GM12801 (cell line): ENCODE results near the gene CHRNA9.

ENCODE experiments used
- TF ChIP-seq, protein P1 (sequence below): IDR thresholded peaks from one replicate; pipeline ENCODE4 v1.5.1; 2011; ENCODE audit warnings: control low read depth; ENCODE audit not compliant: insufficient read length; ENCODE audit errors: extremely low read depth

The CHRNA9 gene

DNA sequence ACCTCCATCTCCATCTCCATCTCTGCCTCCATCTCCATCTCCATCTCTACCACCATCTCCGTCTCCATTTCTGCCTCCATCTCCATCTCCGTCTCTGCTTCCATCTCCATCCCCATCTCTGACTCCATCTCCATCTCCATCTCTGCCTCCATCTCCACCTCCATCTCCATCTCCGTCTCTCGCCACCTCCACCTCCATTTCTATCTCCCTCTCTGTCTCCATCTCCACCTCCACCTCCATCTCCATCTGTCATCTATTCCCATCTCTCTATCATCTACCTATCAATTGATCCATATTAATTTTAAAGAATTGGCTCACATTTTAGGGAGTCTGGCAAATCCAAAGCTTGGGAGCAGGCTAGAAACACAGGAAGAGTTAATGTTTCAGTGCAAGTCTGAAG lies 39.6 kb upstream of the CHRNA9 start:
- TF ChIP-seq, protein P1, sequence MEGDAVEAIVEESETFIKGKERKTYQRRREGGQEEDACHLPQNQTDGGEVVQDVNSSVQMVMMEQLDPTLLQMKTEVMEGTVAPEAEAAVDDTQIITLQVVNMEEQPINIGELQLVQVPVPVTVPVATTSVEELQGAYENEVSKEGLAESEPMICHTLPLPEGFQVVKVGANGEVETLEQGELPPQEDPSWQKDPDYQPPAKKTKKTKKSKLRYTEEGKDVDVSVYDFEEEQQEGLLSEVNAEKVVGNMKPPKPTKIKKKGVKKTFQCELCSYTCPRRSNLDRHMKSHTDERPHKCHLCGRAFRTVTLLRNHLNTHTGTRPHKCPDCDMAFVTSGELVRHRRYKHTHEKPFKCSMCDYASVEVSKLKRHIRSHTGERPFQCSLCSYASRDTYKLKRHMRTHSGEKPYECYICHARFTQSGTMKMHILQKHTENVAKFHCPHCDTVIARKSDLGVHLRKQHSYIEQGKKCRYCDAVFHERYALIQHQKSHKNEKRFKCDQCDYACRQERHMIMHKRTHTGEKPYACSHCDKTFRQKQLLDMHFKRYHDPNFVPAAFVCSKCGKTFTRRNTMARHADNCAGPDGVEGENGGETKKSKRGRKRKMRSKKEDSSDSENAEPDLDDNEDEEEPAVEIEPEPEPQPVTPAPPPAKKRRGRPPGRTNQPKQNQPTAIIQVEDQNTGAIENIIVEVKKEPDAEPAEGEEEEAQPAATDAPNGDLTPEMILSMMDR: no peak

DNA sequence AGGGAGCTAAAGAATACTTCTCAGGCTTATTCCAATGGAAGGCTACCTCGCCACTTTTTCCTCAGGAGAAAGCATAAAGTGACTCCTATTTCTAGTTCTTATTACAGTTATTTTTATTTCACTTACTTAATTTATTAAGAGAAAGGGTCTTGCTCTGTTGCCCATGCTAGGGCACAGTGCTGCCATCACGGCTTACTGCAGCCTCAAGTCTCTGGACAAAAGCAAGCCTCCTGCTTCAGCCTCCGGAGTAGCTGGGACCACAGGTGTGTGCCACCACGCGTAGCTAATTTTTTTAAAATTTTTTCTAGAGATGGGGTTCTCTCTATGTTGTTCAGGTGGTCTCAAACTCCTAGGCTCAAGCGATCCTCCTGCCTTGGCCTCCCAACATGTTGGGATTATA lies 36.0 kb upstream of the CHRNA9 start:
- TF ChIP-seq, protein P1: no peak

DNA sequence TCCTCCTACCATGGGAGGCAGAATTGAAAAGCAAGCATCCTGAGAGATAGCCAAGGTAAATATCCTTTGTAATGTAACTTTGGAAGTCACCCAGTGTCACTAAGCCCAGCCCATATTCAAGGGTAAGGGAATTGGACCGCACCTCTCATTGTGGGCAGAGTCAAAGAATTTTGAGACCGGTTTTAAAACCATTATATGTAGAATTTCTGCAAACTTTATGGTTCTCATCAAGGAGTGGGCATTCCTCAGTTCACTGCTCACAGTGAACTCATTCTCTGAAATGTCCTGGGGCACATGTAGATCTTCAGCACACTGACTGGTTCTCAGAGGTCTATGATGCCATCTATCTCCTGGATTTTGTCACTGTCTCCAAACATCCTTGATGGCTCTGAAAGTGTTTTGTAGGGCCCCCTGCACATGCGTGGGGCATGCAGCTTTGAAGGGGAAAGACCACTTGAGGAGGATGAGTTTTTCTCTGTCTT lies 35.3 kb upstream of the CHRNA9 start:
- TF ChIP-seq, protein P1: no peak

DNA sequence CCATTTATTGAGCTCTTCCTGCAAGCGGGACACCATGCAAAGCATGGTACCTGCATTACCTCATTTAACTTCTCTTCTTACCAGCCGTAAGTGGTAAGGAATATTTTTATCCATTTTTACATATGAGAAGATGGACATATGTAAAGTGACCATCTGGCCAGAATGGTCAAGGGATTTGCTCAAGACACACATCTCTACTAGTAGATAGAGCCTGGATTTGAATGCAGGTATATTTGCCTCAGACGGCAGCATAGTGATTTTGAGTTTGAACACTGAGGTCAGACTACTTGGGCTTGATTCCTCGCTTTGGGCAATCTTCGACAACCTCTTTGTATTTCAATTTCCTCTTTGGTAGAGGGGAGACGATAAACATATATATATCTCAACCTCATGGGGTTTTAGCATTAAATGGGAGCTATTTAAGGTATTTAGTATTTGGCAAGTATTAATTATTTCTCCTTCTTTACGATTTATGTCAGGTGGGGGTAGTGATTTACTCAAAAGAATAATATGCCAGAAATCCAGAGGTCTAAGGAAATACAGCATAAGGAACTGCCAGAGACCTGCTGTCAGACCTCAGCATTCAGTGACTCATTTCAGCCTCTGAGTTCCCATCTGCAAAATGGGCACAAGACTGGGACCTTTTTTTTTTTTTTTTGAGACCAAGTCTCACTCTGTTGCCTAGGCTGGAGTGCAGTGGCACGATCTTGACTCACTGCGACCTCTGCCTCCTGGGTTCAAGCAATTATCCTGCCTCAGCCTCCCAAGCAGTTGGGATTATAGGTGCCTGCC lies 34.6 kb upstream of the CHRNA9 start:
- TF ChIP-seq, protein P1: no peak

DNA sequence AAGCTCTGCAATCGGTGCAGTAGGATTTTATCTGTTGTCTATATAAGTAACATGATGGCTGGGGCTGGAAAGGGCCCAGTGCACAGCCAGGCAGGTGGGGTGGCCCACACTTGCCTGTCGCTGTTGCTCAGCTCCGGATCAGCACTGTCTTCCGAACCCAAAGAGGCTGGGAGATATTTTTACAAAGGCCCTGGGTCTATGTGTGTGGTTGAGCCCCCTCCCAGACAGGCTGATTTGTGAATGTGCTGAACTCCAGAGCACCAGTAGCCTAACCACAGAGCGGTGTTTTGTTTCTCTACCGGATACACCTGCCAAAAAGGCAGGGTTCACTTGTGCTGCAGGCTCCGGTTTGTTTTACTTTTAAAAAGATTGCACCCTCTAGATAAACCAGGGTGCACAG lies 33.5 kb upstream of the CHRNA9 start:
- TF ChIP-seq, protein P1: no peak

DNA sequence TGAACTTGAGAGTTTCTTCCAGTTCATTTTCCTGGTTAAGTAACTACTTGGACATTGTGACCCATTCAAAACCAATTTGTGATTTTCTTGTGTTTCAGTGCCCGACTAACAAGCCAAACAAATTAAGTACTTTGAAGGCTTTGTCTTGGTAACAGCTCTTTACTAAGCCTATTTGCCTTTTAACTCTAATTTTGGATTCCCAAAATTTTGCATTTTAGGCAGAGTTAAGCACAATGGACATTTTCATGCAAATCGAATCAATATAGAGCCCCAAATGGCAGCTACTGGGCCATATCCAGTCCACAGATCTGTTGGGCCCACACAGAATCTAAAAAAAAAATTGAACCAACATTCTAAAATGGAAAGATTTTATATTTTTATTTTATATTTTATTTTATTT lies 31.4 kb upstream of the CHRNA9 start:
- TF ChIP-seq, protein P1: no peak

DNA sequence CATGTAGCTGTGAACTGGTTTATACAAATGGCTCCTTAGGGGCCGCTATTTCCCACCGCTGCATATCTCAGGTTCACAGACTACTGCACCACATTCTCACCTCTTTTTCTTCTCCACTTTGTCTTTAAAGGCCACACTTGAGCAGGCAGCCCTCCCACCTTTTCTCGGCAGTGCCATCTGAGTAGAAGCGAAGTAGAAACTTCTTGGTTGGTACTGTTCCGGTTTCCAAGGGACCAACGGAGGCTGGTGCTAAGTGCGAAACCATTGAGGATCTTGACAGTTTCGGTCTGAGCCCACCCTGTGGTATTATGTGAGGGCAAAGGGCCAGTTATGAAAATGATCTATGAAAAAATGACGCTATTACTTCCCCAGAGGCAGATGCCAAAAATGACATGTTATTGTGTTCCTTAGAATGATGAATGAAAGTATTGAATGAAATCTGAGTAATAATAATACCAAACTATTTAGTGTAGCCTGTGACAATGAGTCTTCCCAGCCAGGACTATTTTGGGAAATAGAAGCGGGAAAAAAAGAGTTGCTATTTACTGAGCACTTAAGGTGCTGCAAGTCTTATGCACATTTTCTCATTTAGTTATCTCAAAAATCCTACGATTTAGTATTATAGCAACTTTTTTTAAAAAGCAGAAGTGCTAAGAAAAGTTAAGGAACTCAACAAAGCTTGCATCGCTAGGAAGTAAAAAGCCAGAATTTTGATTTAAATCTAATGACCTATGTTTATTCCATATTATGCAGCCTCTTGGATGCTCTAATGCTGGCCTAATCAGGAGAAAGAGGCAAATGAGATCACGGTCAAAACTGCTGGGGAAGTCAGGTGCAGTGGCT lies 29.6 kb upstream of the CHRNA9 start:
- TF ChIP-seq, protein P1: no peak
